ENCODE results near the gene ARFGEF2.
"Not testable (repeated sequence)": the region's sequence is repeated elsewhere in the genome, so short reads cannot be mapped to it uniquely, and the experiment has no call there.

Gene ARFGEF2

DNA sequence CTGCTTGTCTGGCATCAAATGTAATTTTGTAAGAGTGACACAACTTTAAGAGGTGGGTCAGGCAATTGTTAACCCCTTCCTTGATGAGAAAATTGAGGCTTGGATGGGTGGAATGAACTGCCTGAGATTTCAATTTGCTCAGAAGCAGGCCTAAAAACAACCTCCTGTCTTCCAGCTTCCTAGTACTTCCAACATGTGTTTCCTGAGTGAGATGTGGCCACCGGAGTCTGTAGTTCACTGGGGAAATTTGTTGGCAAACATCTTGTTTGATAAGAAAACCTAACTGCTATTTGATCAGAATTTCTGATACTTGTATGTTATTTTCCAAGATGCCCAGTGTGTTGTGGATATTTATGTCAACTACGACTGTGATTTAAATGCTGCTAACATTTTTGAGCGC lies 51.3 kb downstream of the ARFGEF2 start:
- no peaks in the 10 kb centered on the region for H3K4me1 Mint-ChIP-seq
- H3K4me3 Mint-ChIP-seq, result no peak overlapping the region
- DNase-seq (ENCODE audit: low spot score in 2 of 2) (no peak), ATAC-seq (replicated peaks; ENCODE audit: extremely low read depth, poor library complexity, severe bottlenecking) (no peak)
- no peaks in the 10 kb centered on the region for H3K9me3 Mint-ChIP-seq
- H3K27me3 Mint-ChIP-seq, result no peaks in the 10 kb centered on the region
- peaks cover 48% of the 10 kb centered on the region for H3K36me3 Mint-ChIP-seq (ENCODE audit: insufficient read depth)
- no peak overlapping the region for H3K27ac Mint-ChIP-seq (ENCODE audit: low read depth)

DNA sequence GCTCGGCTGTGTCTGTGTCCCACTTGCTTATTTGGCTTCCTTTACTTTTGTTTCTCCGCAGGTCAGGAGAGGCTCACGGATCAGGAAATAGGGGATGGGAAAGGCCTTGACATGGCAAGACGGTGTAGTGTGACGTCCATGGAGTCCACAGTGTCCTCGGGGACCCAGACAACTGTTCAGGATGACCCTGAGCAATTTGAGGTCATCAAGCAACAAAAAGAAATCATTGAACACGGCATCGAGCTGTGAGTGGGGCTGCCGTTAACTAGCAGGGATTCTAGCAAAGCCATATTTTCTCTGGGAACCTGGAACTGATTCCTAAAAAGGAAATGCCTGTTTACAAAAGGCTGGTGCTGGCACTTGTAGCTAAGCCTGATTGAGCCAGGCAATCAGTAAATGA lies 54.4 kb downstream of the ARFGEF2 start:
- H3K9me3 Mint-ChIP-seq, result no peaks in the 10 kb centered on the region
- H3K36me3 Mint-ChIP-seq (ENCODE audit: insufficient read depth), result peaks cover 46% of the 10 kb centered on the region

DNA sequence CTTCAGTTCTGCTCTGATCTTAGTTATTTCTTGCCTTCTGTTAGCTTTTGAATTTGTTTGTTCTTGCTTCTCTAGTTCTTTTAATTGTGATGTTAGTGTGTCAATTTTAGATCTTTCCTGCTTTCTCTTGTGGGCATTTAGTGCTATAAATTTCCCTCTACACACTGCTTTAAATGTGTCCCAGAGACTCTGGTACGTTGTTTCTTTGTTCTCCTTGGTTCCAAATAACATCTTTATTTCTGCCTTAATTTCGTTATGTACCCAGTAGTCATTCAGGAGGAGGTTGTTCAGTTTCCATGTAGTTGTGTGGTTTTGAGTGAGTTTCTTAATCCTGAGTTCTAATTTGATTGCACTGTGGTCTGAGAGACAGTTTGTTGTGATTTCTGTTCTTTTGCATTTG lies 58.5 kb downstream of the ARFGEF2 start:
- peak overlapping the region; percentile 44 for H3K27ac Mint-ChIP-seq (ENCODE audit: low read depth)
- not testable (repeated sequence) for DNase-seq (ENCODE audit: low spot score in 2 of 2); H3K9me3 Mint-ChIP-seq; H3K4me3 Mint-ChIP-seq; H3K27me3 Mint-ChIP-seq; ATAC-seq (replicated peaks; ENCODE audit: extremely low read depth, poor library complexity, severe bottlenecking); H3K4me1 Mint-ChIP-seq
- peaks cover 49% of the 10 kb centered on the region for H3K36me3 Mint-ChIP-seq (ENCODE audit: insufficient read depth)

More for the DNA sequence above, 54.4 kb downstream of the ARFGEF2 start:
- H3K4me1 Mint-ChIP-seq, result peaks cover 7% of the 10 kb centered on the region
- H3K27ac Mint-ChIP-seq (ENCODE audit: low read depth), result no peak overlapping the region
- H3K4me3 Mint-ChIP-seq, result no peak overlapping the region
- no peak for DNase-seq (ENCODE audit: low spot score in 2 of 2)
- ATAC-seq (replicated peaks; ENCODE audit: extremely low read depth, poor library complexity, severe bottlenecking), result no peak
- H3K27me3 Mint-ChIP-seq, result no peaks in the 10 kb centered on the region

DNA sequence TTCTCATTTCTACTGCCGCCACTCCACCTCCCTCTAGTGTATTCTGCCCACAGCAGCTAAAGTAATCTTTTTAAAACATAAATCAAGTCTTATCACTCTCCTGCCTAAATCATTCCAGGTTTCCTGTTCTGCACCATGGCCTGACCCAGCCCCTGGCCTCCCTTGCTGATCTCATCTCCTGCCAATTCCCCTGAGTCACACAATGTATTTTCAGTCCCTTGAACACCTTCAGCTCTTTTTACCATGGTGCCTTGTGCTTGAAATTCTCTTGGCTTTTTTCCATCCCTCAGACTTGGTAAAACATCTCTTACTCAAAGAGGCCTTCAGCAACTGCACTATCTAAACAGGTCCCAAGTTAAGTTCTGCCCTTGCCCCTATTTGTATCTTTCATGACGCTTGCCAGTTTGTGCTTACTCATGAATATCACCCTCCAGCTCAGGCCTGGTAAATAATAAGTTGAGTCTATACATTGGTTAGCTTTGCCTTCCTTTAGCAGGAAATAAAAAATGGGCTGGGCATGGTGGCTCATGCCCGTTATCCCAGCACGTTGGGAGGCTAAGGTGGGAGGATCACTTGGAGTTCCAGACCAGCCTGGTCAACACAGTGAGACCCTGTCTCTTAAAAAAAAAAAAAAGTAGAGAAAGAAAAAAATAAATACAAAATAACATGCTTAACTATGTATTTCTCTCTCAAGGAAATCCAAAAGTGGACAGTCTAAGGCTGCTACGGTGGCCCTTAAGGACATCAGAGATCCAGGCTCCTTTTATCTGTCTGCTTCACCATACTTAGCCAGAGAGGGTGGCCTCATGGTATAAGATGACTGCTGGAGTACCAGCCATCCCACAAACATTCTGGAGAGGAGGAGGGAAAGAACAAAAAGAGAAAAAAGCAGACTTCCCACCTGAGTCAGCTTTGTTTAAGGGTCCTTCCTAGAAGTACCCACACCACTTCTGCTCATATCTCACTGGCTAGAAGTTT lies 62.2 kb downstream of the ARFGEF2 start:
- peaks cover 6% of the 10 kb centered on the region for H3K4me1 Mint-ChIP-seq
- no peaks in the 10 kb centered on the region for H3K9me3 Mint-ChIP-seq
- H3K27me3 Mint-ChIP-seq, result no peaks in the 10 kb centered on the region
- ATAC-seq (replicated peaks; ENCODE audit: extremely low read depth, poor library complexity, severe bottlenecking) (no peak), DNase-seq (ENCODE audit: low spot score in 2 of 2) (no peak)
- H3K27ac Mint-ChIP-seq (ENCODE audit: low read depth), result no peak overlapping the region
- no peak overlapping the region for H3K4me3 Mint-ChIP-seq
- H3K36me3 Mint-ChIP-seq (ENCODE audit: insufficient read depth), result peaks cover 47% of the 10 kb centered on the region

DNA sequence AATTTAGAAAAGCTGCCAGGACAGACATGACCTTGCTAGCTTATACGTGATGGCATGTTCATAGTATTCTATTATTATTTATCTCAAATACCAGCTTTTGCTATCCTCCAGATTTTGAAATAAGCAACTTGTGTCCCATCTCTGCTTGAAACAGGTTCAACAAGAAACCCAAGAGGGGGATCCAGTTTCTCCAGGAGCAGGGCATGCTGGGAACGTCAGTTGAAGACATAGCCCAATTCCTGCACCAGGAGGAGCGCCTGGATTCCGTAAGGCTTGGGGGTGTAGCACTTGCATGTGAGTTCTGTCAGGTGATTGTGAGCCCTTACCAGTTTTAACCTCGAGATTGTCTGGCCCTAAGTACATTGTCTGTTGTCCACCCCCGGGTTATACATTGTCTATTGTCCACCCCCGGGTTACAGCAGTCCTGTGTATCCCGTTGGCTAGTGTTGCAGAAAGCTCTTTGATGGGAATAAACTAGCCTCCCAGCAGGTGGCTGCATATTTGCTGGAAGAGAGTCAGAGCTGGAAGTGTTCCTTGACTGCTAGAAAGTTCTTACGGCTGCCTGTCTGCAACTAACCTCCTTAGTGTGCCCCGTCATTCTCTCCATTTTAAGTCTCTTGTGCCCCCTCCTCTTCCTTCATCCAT lies 63.2 kb downstream of the ARFGEF2 start:
- no peak for DNase-seq (ENCODE audit: low spot score in 2 of 2)
- Mint-ChIP-seq H3K9me3 (no peaks in the 10 kb centered on the region), H3K36me3 (ENCODE audit: insufficient read depth) (peaks cover 54% of the 10 kb centered on the region), H3K27me3 (no peaks in the 10 kb centered on the region), H3K27ac (ENCODE audit: low read depth) (no peak overlapping the region), H3K4me3 (no peak overlapping the region), H3K4me1 (no peaks in the 10 kb centered on the region)
- ATAC-seq (replicated peaks; ENCODE audit: extremely low read depth, poor library complexity, severe bottlenecking), result no peak

DNA sequence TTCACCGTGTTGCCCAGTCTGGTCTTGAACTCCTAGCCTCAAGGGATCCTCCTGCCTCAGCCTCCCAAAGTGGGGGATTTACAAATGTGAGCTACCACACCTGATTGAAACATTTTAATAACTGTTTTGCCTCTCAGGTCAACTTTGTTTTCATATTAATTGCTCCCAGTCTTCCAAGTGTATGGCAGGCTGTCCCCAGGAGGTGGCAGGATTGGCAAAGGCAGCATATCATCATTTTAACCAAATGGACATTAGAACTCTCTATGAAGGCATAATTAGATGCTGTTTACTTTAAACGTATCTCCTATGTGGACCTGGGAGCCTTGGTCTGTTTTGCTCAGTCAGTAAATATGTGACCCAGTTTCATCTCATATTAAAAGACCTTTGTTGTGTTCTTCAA lies 65.4 kb downstream of the ARFGEF2 start:
- ATAC-seq (replicated peaks; ENCODE audit: extremely low read depth, poor library complexity, severe bottlenecking), result no peak
- H3K36me3 Mint-ChIP-seq (ENCODE audit: insufficient read depth), result peaks cover 64% of the 10 kb centered on the region

DNA sequence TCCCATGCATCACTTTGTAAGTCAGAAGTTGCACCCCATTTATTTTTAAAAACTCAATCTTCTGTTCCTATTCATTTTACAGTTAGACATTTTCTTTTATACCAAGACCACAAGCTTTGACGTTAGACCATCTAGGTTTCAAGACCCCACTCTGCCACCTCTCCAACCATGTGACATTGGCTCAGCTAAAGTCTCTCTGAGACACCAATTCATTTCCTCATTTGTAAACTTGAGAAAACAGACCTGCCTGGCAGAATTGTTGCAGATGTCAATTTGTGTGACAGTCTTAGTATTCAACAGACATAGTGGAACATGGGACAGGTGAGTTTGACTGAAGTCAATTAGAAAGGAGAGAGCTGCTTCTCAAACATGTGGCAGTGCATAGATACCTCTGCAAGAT lies 69.0 kb downstream of the ARFGEF2 start:
- H3K9me3 Mint-ChIP-seq, result no peaks in the 10 kb centered on the region
- H3K36me3 Mint-ChIP-seq (ENCODE audit: insufficient read depth), result peaks cover 74% of the 10 kb centered on the region
- H3K27ac Mint-ChIP-seq (ENCODE audit: low read depth), result no peak overlapping the region
- no peak for DNase-seq (ENCODE audit: low spot score in 2 of 2)
- H3K27me3 Mint-ChIP-seq, result no peaks in the 10 kb centered on the region
- no peaks in the 10 kb centered on the region for H3K4me1 Mint-ChIP-seq
- no peak for ATAC-seq (replicated peaks; ENCODE audit: extremely low read depth, poor library complexity, severe bottlenecking)
- no peak overlapping the region for H3K4me3 Mint-ChIP-seq

More for the DNA sequence above, 65.4 kb downstream of the ARFGEF2 start:
- no peaks in the 10 kb centered on the region for H3K9me3 Mint-ChIP-seq
- H3K27ac Mint-ChIP-seq (ENCODE audit: low read depth), result no peak overlapping the region
- DNase-seq (ENCODE audit: low spot score in 2 of 2), result no peak
- no peak overlapping the region for H3K4me3 Mint-ChIP-seq
- no peaks in the 10 kb centered on the region for H3K27me3 Mint-ChIP-seq
- H3K4me1 Mint-ChIP-seq, result no peaks in the 10 kb centered on the region

DNA sequence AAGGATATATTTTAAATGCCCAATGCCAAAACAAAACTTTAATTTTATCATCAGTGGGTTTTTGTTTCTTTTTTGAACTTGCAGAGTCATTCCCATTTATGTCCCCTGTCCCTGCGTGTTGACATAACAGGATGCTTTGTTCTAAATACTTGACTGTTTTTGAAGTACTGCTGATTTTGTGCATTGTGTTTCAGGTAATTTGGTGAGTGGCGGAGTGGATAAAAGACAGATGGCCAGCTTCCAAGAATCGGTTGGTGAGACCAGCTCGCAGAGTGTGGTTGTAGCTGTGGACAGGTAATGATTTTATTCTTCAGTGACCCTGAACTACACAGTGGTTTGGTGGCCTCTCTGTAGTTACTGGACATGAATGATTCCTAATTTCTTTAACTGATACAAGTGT lies 74.1 kb downstream of the ARFGEF2 start:
- no peak for DNase-seq (ENCODE audit: low spot score in 2 of 2)
- Mint-ChIP-seq H3K36me3 (ENCODE audit: insufficient read depth) (peaks cover 68% of the 10 kb centered on the region), H3K4me3 (no peak overlapping the region), H3K27ac (ENCODE audit: low read depth) (no peak overlapping the region), H3K9me3 (no peaks in the 10 kb centered on the region), H3K27me3 (no peaks in the 10 kb centered on the region), H3K4me1 (no peaks in the 10 kb centered on the region)
- no peak for ATAC-seq (replicated peaks; ENCODE audit: extremely low read depth, poor library complexity, severe bottlenecking)

DNA sequence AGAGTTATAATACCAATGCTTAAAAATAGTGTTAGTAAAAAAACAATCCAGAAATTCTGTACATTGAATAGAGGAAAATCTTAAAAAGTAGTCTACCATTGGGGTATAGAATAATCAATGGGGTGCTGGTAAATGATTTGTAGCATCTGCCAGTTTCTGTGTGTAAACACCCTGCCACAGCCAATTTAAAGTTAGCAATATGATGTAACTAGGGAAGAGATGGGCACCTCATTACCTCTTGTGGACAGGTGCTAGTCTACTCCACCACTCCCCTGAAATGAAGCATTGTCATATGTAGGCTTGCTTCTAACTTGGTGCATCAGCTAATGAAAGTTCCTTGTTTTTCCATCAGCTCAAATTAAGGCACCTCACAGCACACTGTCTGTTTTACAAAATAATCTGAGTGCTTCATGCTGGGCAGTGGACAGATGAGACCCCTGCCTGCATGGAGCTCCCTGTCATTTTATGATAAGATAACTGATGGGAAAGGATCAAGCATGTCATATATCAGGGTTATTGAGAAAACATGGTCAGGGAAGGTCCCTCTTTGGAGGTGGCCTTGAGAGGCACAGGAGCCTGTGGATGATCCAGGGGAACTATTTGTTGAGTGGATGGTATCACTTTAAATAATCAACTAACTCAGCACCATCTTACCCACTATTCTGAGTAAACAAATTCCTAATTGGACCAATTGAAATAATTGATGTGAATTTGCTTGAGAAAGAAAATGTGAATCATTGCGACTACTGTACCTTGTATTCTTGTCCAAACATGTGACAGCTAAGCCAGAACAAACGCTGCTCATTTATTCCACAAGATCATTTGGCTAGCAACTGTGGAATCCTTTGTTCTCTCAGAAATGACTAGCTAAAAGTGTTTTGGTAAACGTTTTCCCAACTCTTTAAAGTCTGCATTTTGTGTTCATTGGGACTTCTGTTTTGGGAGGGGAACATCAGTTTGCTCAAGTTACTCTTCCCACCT lies 78.7 kb downstream of the ARFGEF2 start:
- Mint-ChIP-seq H3K27ac (ENCODE audit: low read depth) (no peak overlapping the region), H3K4me1 (no peaks in the 10 kb centered on the region), H3K27me3 (no peaks in the 10 kb centered on the region), H3K36me3 (ENCODE audit: insufficient read depth) (peaks cover 48% of the 10 kb centered on the region), H3K4me3 (no peak overlapping the region), H3K9me3 (no peaks in the 10 kb centered on the region)
- ATAC-seq (replicated peaks; ENCODE audit: extremely low read depth, poor library complexity, severe bottlenecking) (no peak), DNase-seq (ENCODE audit: low spot score in 2 of 2) (no peak)

DNA sequence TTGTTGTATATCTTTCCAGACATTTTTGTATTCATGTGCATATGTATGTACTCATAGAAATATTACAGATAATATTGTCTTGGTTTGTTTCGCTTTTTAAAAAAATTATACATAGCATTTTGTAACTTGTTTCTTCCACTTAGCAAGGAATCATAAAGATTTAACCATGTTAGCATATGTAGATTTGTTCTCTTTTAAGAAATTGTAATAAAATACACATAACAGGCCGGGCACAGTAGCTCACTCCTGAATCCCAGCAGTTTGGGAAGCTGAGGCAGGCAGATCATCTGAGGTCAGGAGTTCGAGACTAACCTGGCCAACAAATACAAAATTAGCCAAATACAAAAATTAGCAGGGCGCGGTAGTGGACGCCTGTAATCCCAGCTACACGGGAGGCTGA lies 80.2 kb downstream of the ARFGEF2 start:
- peaks cover 45% of the 10 kb centered on the region for H3K36me3 Mint-ChIP-seq (ENCODE audit: insufficient read depth)
- no peak for ATAC-seq (replicated peaks; ENCODE audit: extremely low read depth, poor library complexity, severe bottlenecking)
- no peak overlapping the region for H3K4me3 Mint-ChIP-seq

DNA sequence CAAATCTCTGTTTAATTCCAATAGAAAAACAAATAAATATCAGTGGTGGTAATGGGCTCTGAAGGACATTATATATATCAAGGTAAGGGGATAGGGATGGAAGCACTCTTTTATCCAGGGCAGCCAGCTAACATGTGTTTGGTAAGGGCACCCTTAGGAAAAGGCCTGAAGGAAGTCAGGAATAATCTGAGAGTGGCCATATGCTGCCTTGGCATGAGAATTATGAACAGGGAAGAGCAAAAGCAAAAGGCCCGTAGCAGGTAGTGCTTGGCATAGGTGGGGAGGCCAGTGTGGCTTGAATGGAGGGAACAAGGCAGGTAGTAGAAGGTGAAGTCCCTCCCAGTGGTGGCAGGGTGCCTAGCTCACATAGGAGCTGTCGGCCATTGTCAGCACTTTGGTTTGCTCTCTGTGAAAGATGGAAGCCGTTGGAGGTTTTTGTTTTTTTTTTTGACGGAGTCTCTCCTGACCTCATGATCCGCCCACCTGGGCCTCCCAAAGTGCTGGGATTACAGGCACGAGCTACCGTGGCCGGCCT lies 85.0 kb downstream of the ARFGEF2 start:
- H3K27ac Mint-ChIP-seq (ENCODE audit: low read depth), result peak overlapping the region; percentile 22
- no peaks in the 10 kb centered on the region for H3K9me3 Mint-ChIP-seq
- H3K36me3 Mint-ChIP-seq (ENCODE audit: insufficient read depth), result peaks cover 33% of the 10 kb centered on the region
- H3K27me3 Mint-ChIP-seq, result no peaks in the 10 kb centered on the region
- no peak overlapping the region for H3K4me3 Mint-ChIP-seq
- DNase-seq (ENCODE audit: low spot score in 2 of 2) (no peak), ATAC-seq (replicated peaks; ENCODE audit: extremely low read depth, poor library complexity, severe bottlenecking) (no peak)
- no peaks in the 10 kb centered on the region for H3K4me1 Mint-ChIP-seq

More for the DNA sequence above, 80.2 kb downstream of the ARFGEF2 start:
- Mint-ChIP-seq H3K9me3 (no peaks in the 10 kb centered on the region), H3K4me1 (no peaks in the 10 kb centered on the region), H3K27ac (ENCODE audit: low read depth) (no peak overlapping the region), H3K27me3 (no peaks in the 10 kb centered on the region)
- DNase-seq (ENCODE audit: low spot score in 2 of 2), result no peak
